ENCODE results near the gene STEAP3. TPM values are rescaled to one million over a fixed set of nuclear protein-coding genes. Genes with fewer than 3 reads are reported as not detected.

Gene STEAP3
- total and polyA plus RNA-seq, 5 donors: 4.8 to 12.4 (median 9.3) TPM

DNA sequence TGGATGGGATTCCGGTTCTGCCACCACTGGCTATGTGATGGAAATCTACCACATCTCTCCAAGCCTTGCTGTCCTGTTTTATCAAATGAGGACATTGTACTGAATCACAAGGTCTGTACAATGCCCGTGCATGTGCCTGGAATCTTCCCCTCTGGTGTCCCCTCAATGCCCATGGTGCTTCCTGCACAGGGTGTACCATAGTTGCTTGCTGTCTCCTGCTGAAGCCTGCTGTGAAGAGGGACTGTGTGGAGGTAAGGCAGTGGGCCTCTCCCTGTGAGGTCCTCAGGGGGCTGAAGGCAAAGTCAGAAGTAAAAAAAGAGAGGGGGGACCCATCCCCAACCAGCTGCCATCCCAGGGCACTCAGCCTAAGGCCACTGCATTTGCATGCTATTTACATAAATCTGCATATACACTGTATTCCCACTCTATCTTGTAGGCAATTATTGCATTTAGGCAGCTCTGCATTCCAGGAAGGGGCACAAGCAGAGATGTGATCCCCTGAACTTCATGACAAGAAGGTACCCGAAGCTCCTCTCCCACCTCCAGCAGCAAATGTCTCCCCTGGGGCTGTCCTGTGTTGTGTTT, 9.1 kb upstream of the STEAP3 start:
- Histone ChIP-seq H3K9me3 (ENCODE audit: control insufficient read depth, low read length) (no peaks in the 10 kb centered on the region), H3K4me1 (ENCODE audit: control insufficient read depth, insufficient read depth, low read length) (peaks cover 2% of the 10 kb centered on the region), H3K27ac (ENCODE audit: low read length) (no peak overlapping the region), H3K4me3 (ENCODE audit: low read length) (no peak overlapping the region), H3K27me3 (ENCODE audit: control insufficient read depth, insufficient read depth) (no peaks in the 10 kb centered on the region)
- intact Hi-C loops (cut with DNase I): no loop called here
- no peak for DNase-seq
- 75% methylated on average over 3 of the region's 3 CpGs for WGBS
- ATAC-seq: no peak

DNA sequence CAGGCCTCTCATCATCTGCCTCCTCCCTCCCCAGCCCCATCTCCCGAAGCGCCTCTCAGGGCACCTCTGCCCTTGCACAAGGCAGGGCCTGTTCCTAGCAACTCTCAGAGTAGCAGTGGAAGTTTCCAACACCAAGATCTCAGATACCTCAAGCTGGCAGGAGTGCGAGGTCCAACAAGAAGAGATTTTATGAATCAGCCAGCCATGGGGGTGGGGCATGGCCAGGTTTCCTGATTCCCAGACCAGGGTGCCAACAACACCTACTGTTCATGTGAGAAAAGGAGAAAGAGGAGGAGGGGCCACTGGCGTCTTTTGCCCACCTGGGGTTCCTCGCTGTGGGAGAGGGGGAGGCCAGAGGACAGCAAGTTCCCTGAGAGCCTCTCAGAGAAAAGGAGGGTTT, 6.6 kb upstream of the STEAP3 start:
- WGBS: 86% methylated on average over 5 of the region's 5 CpGs
- ATAC-seq (no peak), DNase-seq (no peak)
- H3K9me3 ChIP-seq (ENCODE audit: control insufficient read depth, low read length): no peaks in the 10 kb centered on the region
- no peak overlapping the region for H3K27ac ChIP-seq (ENCODE audit: low read length)
- H3K4me1 ChIP-seq (ENCODE audit: control insufficient read depth, insufficient read depth, low read length): peaks cover 2% of the 10 kb centered on the region
- intact Hi-C loops (cut with DNase I): no loop called here
- H3K4me3 ChIP-seq (ENCODE audit: low read length): no peak overlapping the region
- no peaks in the 10 kb centered on the region for H3K27me3 ChIP-seq (ENCODE audit: control insufficient read depth, insufficient read depth)

DNA sequence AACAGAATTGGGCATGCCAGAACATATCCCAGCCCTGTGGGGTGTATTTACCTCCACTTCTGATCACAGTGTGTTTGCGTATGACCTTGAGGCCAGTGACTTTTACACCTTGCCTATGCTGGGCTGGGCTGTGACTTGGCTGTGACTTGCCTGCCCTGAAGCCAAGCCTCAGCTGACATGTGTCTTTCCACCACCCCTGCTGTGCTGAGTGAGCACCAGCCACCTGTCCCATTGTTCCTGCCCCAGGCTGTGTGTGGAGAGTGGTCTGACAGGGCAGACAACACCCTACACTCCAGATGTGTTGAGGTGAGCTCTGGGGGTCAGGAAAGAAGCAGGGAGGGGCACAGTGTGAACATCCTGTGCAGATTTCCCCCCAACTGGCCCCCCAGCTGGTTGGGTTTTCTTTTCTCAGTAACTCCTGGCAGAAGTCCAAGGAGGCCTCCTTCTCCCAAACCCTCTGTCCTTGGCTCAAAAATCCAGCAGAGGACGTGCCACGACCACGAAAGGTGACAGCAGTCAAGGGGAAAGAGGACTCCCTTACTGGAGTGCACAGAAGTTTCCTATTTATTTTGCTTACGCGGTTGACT, 5.1 kb upstream of the STEAP3 start:
- peaks cover 2% of the 10 kb centered on the region for H3K4me1 ChIP-seq (ENCODE audit: control insufficient read depth, insufficient read depth, low read length)
- no peak overlapping the region for H3K27ac ChIP-seq (ENCODE audit: low read length)
- H3K9me3 ChIP-seq (ENCODE audit: control insufficient read depth, low read length): no peaks in the 10 kb centered on the region
- H3K27me3 ChIP-seq (ENCODE audit: control insufficient read depth, insufficient read depth): no peaks in the 10 kb centered on the region
- no peak overlapping the region for H3K4me3 ChIP-seq (ENCODE audit: low read length)
- peak; percentile 4 to 36 for ATAC-seq
- WGBS: 39% methylated on average over 6 of the region's 6 CpGs
- DNase-seq: peak in 2 of 3 donors; percentile 32 to 71
- intact Hi-C loops (cut with DNase I): no loop called here

DNA sequence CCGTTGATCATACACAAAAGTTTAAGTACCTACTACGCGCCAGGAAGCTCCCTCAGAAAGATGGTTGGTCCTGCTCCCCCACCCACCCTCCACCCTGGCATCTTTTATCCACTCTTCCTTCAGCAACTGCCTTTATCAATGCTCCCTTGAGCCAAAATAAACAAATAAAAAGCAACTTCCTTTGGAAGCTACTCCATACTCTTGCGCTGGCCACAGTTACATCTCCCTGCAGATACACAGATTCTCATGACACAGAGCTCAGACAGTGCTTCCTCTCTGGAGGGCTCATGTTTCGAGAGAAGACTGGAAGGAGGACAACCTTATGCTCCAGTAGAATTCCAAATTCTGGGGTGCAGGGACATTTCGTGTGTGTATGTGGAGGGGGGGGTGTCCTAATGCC, 3.8 kb upstream of the STEAP3 start:
- H3K4me1 ChIP-seq (ENCODE audit: control insufficient read depth, insufficient read depth, low read length): peaks cover 2% of the 10 kb centered on the region
- 42% methylated on average over 6 of the region's 6 CpGs for WGBS
- DNase-seq (no peak), ATAC-seq (no peak)
- H3K27ac ChIP-seq (ENCODE audit: low read length): no peak overlapping the region
- no peaks in the 10 kb centered on the region for H3K9me3 ChIP-seq (ENCODE audit: control insufficient read depth, low read length)
- no peak overlapping the region for H3K4me3 ChIP-seq (ENCODE audit: low read length)
- no peaks in the 10 kb centered on the region for H3K27me3 ChIP-seq (ENCODE audit: control insufficient read depth, insufficient read depth)
- intact Hi-C loops (cut with DNase I): loop anchor here in 2 of 4 donors (10.0 kb wide), 1 partner anchor 65 kb away; no protein-coding TSS in a partner anchor

DNA sequence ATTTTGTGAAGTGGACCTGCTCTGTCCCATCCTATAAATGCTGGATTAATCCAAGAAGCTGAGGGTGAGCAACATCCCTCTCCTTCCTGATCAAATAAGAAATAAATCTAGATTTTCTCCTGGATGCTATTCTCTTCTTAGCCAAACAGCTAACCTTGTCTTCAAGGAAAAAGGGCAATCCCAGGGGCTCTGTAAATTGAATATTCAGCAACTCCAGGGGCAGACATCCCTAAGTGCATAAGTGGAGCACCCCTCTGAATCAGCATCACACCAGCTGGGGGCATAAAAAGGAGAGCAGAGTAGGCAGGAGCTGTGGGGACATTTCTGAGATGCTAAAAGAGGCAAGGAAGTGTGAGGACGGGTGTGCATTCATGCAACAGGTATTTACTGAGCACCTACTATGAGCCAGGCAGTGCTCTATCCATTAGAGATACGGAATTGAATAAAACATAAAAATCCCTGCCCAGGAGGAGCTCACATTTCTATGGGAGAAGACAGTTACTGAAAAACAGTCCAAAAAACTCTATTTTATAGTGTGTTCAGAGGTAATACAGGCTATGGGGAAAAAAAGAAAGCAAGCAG, 2.8 kb upstream of the STEAP3 start:
- H3K27ac ChIP-seq (ENCODE audit: low read length): no peak overlapping the region
- intact Hi-C loops (cut with DNase I): loop anchor here in 2 of 4 donors (10.0 kb wide), 1 partner anchor 64 kb away; no protein-coding TSS in a partner anchor
- H3K27me3 ChIP-seq (ENCODE audit: control insufficient read depth, insufficient read depth): no peaks in the 10 kb centered on the region
- peaks cover 3% of the 10 kb centered on the region for H3K4me1 ChIP-seq (ENCODE audit: control insufficient read depth, insufficient read depth, low read length)
- WGBS: 98% methylated on average over 2 of the region's 2 CpGs
- no peak for DNase-seq
- no peak for ATAC-seq
- H3K9me3 ChIP-seq (ENCODE audit: control insufficient read depth, low read length): no peaks in the 10 kb centered on the region
- H3K4me3 ChIP-seq (ENCODE audit: low read length): no peak overlapping the region

DNA sequence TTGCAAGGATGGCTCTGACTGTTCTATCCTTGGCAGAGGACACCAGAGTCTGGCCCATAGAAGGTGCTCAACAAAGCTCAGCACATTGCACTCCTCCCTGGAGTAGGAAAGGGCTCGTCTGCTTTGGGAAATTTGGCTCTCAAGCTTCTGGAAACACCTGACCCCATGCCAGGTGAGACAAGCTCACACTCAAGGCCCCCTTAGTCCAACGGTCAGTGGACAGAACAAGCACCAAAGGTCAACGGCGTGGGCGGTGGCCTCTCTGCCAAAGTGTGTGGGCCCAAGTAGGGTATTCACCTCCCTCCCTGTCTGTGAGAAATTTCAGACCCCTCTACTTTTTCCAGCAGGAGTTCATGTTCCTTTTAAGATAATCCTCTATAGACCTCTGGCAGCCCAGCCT, 2.0 kb upstream of the STEAP3 start:
- no peak overlapping the region for H3K27ac ChIP-seq (ENCODE audit: low read length)
- H3K4me1 ChIP-seq (ENCODE audit: control insufficient read depth, insufficient read depth, low read length): peaks cover 5% of the 10 kb centered on the region
- 66% methylated on average over 5 of the region's 5 CpGs for WGBS
- ATAC-seq (no peak), DNase-seq (no peak)
- H3K4me3 ChIP-seq (ENCODE audit: low read length): no peak overlapping the region
- intact Hi-C loops (cut with DNase I): loop anchor here in 2 of 4 donors (10.0 kb wide), 1 partner anchor 63 kb away; no protein-coding TSS in a partner anchor
- H3K27me3 ChIP-seq (ENCODE audit: control insufficient read depth, insufficient read depth): no peaks in the 10 kb centered on the region
- no peaks in the 10 kb centered on the region for H3K9me3 ChIP-seq (ENCODE audit: control insufficient read depth, low read length)

DNA sequence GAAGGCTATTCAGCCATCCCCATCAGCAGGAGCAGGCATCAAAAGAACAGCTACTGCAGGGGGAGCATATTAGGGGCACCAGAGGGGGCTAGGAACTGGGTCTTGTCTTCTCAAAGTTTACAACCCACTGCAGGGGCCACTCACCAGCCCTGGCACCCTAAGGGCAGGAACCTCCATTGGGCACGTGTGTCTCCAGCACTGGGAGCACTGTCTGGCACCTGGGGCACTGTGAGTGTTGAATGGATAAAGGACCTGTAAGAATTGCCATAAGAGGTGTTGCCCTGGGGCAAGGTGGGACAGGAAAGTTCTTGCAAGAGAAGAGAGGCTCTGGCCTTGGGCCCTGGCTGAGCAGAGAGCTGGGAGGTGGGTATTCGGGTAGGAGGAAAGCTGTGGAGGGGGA, 1.4 kb upstream of the STEAP3 start:
- no peak overlapping the region for H3K27ac ChIP-seq (ENCODE audit: low read length)
- 78% methylated on average over 2 of the region's 2 CpGs for WGBS
- no peak overlapping the region for H3K4me3 ChIP-seq (ENCODE audit: low read length)
- intact Hi-C loops (cut with DNase I): loop anchor here in 2 of 4 donors (10.0 kb wide), 1 partner anchor 63 kb away; no protein-coding TSS in a partner anchor
- H3K9me3 ChIP-seq (ENCODE audit: control insufficient read depth, low read length): no peaks in the 10 kb centered on the region
- no peak for DNase-seq
- H3K4me1 ChIP-seq (ENCODE audit: control insufficient read depth, insufficient read depth, low read length): peaks cover 5% of the 10 kb centered on the region
- H3K27me3 ChIP-seq (ENCODE audit: control insufficient read depth, insufficient read depth): no peaks in the 10 kb centered on the region
- no peak for ATAC-seq

DNA sequence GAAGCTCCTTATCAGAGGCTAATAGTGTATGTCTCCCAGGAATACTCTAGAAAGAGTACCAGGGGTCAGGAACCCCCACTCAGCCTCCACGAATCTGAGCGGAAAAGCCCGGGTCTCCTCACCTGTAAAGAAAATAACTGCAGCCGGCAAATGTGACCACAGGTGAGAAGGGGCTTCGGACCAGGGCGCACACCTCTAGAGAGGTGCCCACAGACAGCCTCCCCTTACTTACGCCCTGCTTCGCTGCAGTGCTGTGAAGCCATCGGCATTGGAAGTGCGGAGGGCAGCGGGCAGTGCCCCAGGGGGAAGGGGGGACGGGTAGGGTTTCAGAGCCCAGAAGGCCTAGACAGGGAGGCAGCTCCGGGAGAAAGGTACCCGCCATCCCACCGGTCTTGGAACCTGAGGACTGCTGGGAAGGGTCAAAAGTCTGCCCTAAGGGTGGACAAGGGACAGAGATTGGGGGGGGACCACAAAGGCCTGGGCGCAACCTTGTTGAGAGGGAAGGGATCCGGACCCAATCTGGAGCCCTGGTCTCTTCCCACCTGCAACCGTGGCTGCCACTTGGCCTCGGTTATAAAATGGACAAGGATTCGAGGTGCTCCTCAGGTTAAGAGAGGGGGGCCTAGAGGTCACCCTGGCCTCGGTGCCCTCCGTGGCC, 642 bp upstream of the STEAP3 start:
- DNase-seq (no peak), ATAC-seq (no peak)
- Histone ChIP-seq H3K4me1 (ENCODE audit: control insufficient read depth, insufficient read depth, low read length) (peaks cover 5% of the 10 kb centered on the region), H3K4me3 (ENCODE audit: low read length) (peak overlapping the region; percentile 73), H3K9me3 (ENCODE audit: control insufficient read depth, low read length) (no peaks in the 10 kb centered on the region), H3K27ac (ENCODE audit: low read length) (no peak overlapping the region), H3K27me3 (ENCODE audit: control insufficient read depth, insufficient read depth) (no peaks in the 10 kb centered on the region)
- WGBS: 77% methylated on average over 22 of the region's 22 CpGs
- intact Hi-C loops (cut with DNase I): loop anchor here in 2 of 4 donors (10.0 kb wide), 1 partner anchor 62 kb away; no protein-coding TSS in a partner anchor

DNA sequence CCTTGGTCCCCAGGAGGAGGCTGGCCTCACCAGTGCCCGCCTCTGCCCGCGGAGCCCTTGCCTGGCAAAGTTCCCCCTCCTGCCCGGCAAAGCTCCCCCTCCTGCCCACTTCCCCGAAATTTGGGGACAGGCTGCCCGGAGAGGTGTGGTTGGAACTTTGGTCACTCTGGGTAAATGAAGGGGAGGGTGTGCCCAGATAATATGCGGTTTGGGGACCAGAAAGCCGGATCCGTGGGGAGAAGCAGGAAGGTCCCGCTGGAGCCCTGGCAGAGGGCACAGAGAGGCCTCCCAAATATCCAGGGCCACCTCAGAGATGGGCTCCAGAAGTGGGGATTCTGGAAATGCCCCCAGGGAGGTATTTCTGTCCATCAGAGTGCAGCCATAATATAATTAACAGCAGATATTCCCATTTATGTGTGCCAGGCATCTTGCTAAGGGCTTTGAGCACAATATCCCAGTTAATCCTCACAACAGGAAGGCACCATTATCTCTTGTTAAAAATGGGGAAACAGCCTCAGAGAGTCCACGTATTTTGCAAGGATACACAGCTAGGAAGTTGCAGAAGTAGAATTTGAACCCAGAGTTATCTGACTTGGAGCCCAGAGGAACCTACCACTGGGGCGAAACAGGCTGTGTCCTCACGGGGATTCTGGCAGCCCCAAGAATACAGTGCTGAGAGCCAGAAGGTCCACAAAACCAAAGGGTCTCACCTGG, 914 bp downstream of the STEAP3 start:
- Histone ChIP-seq H3K4me3 (ENCODE audit: low read length) (peak overlapping the region; percentile 73), H3K4me1 (ENCODE audit: control insufficient read depth, insufficient read depth, low read length) (peaks cover 2% of the 10 kb centered on the region), H3K9me3 (ENCODE audit: control insufficient read depth, low read length) (no peaks in the 10 kb centered on the region), H3K27ac (ENCODE audit: low read length) (no peak overlapping the region), H3K27me3 (ENCODE audit: control insufficient read depth, insufficient read depth) (no peaks in the 10 kb centered on the region)
- ATAC-seq (no peak), DNase-seq (no peak)
- WGBS: 22% methylated on average over 13 of the region's 13 CpGs
- intact Hi-C loops (cut with DNase I): loop anchor here in 2 of 4 donors (10.0 kb wide), 1 partner anchor 60 kb away; no protein-coding TSS in a partner anchor

DNA sequence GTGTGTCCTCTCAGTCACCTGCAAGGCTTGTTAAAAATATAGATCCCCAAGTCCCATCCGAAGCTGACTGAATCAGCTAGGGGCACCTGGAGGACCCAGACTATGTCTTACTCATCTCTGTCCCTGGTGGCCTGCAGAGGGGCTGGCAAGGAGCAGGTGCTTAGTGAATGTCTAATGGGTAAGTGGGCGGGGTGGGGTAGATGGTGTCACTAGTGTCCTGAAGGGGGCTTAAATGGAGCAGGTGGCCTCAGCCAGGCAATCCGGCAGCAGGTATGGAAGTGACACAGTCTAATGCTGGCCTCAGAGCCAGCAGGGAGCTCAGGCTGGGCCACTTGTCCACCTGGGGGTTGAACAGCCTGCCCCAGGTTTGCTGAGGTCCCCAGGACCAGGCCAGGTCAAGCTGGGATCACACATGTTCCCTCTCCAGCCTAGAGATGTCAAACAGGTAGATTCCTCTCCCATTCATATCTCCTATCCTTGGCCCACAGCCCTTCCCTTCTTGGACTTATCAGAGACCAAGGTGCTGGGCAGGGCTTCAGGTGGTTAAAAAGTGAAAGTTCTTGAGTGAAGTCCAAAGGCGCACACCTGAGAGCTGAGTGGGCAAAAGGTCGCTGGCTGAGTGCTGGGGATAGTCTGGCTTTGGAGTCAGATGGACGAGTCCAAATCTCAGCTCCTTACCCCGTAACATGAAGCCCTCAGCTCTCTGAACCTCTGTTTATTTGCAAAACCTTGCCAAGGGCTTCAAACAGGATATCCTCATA, 1.7 kb downstream of the STEAP3 start:
- no peak for ATAC-seq
- peaks cover 2% of the 10 kb centered on the region for H3K4me1 ChIP-seq (ENCODE audit: control insufficient read depth, insufficient read depth, low read length)
- no peaks in the 10 kb centered on the region for H3K27me3 ChIP-seq (ENCODE audit: control insufficient read depth, insufficient read depth)
- no peak overlapping the region for H3K27ac ChIP-seq (ENCODE audit: low read length)
- intact Hi-C loops (cut with DNase I): loop anchor here in 2 of 4 donors (10.0 kb wide), 1 partner anchor 60 kb away; no protein-coding TSS in a partner anchor
- DNase-seq: no peak
- 92% methylated on average over 7 of the region's 7 CpGs for WGBS
- H3K9me3 ChIP-seq (ENCODE audit: control insufficient read depth, low read length): no peaks in the 10 kb centered on the region
- no peak overlapping the region for H3K4me3 ChIP-seq (ENCODE audit: low read length)

Data from right cardiac atrium (tissue), 5 donors.